Neural crest cell (in vitro differentiated cells): ENCODE data around the gene HPGD. TPM values are rescaled to one million over a fixed set of nuclear protein-coding genes. Genes with fewer than 3 reads are reported as not detected.

Experiments
- DNase-seq: peaks from one replicate; pipeline ENCODE4 v3.0.0; 2021; ENCODE audit warnings: low read depth, mixed read lengths, low spot score
- H3K27ac Mint-ChIP-seq: one replicate; pipeline ENCODE4 v1.8.0; 2021; ENCODE audit warnings: mild to moderate bottlenecking, mixed read lengths; ENCODE audit not compliant: unreplicated experiment
- H3K27me3 Mint-ChIP-seq: 2 replicates; pipeline ENCODE4 v1.8.0; 2021; ENCODE audit warnings: low read depth, mild to moderate bottlenecking, mixed read lengths
- H3K36me3 Mint-ChIP-seq: 2 replicates; pipeline ENCODE4 v1.8.0; 2021; ENCODE audit warnings: low read depth, mild to moderate bottlenecking, mixed read lengths
- H3K4me1 Mint-ChIP-seq: 2 replicates; pipeline ENCODE4 v1.8.0; 2021; ENCODE audit warnings: mixed read lengths
- H3K4me3 Mint-ChIP-seq: one replicate; pipeline ENCODE4 v1.8.0; 2021; ENCODE audit warnings: mild to moderate bottlenecking, mixed read lengths
- H3K9me3 Mint-ChIP-seq: 2 replicates; pipeline ENCODE4 v1.8.0; 2021; ENCODE audit warnings: mixed read lengths
- total RNA-seq: library from RNA; stranded (reverse); gene quantifications from 2 replicates; pipeline ENCODE4 v1.2.1, GENCODE V29; 2021
- TF ChIP-seq, protein P1 (sequence below): fragments of 200-600 bp; sonication (generic); conservative IDR thresholded peaks from 2 replicates; pipeline ENCODE4 v1.5.0; 2021; ENCODE audit warnings: antibody characterized with exemption, mild to moderate bottlenecking

The HPGD gene
- total RNA-seq, 1 donor from 2014 or later, result not detected

- no peak for DNase-seq
- no peaks in the 10 kb centered on the region for H3K4me1 Mint-ChIP-seq
- H3K27ac Mint-ChIP-seq, result no peak overlapping the region
- peaks cover 1% of the 10 kb centered on the region for H3K27me3 Mint-ChIP-seq
- no peaks in the 10 kb centered on the region for H3K36me3 Mint-ChIP-seq
- peaks cover 4% of the 10 kb centered on the region for H3K9me3 Mint-ChIP-seq
- TF ChIP-seq, protein P1, sequence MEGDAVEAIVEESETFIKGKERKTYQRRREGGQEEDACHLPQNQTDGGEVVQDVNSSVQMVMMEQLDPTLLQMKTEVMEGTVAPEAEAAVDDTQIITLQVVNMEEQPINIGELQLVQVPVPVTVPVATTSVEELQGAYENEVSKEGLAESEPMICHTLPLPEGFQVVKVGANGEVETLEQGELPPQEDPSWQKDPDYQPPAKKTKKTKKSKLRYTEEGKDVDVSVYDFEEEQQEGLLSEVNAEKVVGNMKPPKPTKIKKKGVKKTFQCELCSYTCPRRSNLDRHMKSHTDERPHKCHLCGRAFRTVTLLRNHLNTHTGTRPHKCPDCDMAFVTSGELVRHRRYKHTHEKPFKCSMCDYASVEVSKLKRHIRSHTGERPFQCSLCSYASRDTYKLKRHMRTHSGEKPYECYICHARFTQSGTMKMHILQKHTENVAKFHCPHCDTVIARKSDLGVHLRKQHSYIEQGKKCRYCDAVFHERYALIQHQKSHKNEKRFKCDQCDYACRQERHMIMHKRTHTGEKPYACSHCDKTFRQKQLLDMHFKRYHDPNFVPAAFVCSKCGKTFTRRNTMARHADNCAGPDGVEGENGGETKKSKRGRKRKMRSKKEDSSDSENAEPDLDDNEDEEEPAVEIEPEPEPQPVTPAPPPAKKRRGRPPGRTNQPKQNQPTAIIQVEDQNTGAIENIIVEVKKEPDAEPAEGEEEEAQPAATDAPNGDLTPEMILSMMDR, result no peak
- no peak overlapping the region for H3K4me3 Mint-ChIP-seq
Observed at GRCh38 chr4:174461466-174462106, 60.7 kb downstream of the HPGD start.

DNA sequence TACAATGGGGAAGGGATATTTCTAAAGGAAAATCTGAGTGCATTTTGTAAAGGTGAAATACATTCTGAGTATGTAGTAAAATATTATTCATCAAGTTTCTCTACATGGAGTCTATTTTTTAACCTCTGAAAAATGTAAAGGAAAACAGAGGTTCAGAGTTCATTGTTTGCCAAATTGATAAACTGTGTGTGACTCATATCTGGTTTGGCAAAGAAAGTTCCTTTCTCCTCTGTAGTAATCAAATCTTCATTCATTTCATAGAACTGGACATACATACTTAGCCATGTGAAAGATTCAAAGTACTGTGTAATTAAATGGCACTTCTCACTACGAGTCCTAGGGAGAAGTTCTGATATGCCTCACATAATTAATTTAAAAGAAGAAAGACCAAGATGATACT is 61.6 kb downstream of the HPGD start:
- peaks cover 4% of the 10 kb centered on the region for H3K9me3 Mint-ChIP-seq
- no peaks in the 10 kb centered on the region for H3K36me3 Mint-ChIP-seq
- peaks cover 4% of the 10 kb centered on the region for H3K27me3 Mint-ChIP-seq
- no peaks in the 10 kb centered on the region for H3K4me1 Mint-ChIP-seq
- no peak overlapping the region for H3K27ac Mint-ChIP-seq
- TF ChIP-seq, protein P1, result no peak
- DNase-seq, result no peak
- no peak overlapping the region for H3K4me3 Mint-ChIP-seq

- TF ChIP-seq, protein P1, result no peak
- Mint-ChIP-seq H3K27me3 (peaks cover 4% of the 10 kb centered on the region), H3K36me3 (no peaks in the 10 kb centered on the region), H3K4me1 (no peaks in the 10 kb centered on the region), H3K27ac (no peak overlapping the region), H3K4me3 (no peak overlapping the region), H3K9me3 (no peaks in the 10 kb centered on the region)
- no peak for DNase-seq
Observed at GRCh38 chr4:174457468-174457867, 64.8 kb downstream of the HPGD start.

DNA sequence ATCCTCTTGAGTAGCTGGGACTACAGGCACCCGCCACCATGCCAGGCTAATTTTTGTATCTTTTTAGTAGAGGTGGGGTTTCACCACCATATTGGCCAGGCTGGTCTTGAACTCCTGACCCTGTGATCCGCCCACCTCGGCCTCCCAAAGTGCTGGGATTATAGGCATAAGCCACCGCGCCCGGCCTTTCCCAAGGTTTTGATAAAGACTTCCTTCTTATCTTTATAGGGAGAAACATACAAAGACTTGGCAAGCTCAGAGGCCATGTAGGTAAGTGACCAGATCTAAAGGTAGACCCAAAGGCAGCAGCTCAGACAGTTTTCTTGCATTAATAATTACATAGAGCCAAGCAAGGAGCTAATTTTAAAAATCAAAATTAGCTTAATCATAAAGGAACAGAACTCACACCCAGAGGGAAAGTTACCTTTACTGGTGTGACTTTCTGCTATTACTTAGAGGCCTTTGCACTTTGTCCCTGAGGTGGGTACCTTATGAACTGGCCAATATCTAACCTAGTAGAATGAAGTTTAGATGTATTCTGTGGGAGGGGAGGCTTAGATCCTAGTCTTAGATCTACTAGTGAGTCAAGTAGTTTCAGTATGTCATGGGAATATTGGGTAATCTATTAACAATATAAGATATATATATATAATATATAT is 67.3 kb downstream of the HPGD start:
- no peaks in the 10 kb centered on the region for H3K9me3 Mint-ChIP-seq
- H3K36me3 Mint-ChIP-seq, result no peaks in the 10 kb centered on the region
- H3K27ac Mint-ChIP-seq, result no peak overlapping the region
- H3K4me1 Mint-ChIP-seq, result no peaks in the 10 kb centered on the region
- H3K4me3 Mint-ChIP-seq, result no peak overlapping the region
- peaks cover 4% of the 10 kb centered on the region for H3K27me3 Mint-ChIP-seq
- no peak for DNase-seq
- TF ChIP-seq, protein P1, result no peak

- H3K4me1 Mint-ChIP-seq, result no peaks in the 10 kb centered on the region
- peaks cover 4% of the 10 kb centered on the region for H3K27me3 Mint-ChIP-seq
- no peaks in the 10 kb centered on the region for H3K36me3 Mint-ChIP-seq
- TF ChIP-seq, protein P1, result no peak
- no peak overlapping the region for H3K27ac Mint-ChIP-seq
- H3K4me3 Mint-ChIP-seq, result no peak overlapping the region
- no peaks in the 10 kb centered on the region for H3K9me3 Mint-ChIP-seq
- DNase-seq, result no peak
Observed at GRCh38 chr4:174451718-174452296, 70.5 kb downstream of the HPGD start.
